Vagina (tissue), 2 donors: ENCODE data around the gene NAV2.

ENCODE experiments used
- POLR2A ChIP-seq, 2 donors: fragments of 450-650 bp; IDR thresholded peaks; one replicate each; pipeline ENCODE4 v1.6.1; 2017; ENCODE audit warnings: antibody characterized with exemption in 2 of 2, mild to moderate bottlenecking in 2 of 2, moderate library complexity in 2 of 2
- TF ChIP-seq, protein P1 (sequence below), 3 experiments: fragments of 450-650 bp in 2 of 3; fragments of 200-600 bp in 1 of 3; sonication (generic) in 1 of 3; IDR thresholded peaks; one replicate each; pipeline ENCODE4 v1.5.1; 2017 to 2019; ENCODE audit warnings: antibody characterized with exemption in 3 of 3, mild to moderate bottlenecking in 2 of 3, moderate library complexity in 2 of 3

DNA sequence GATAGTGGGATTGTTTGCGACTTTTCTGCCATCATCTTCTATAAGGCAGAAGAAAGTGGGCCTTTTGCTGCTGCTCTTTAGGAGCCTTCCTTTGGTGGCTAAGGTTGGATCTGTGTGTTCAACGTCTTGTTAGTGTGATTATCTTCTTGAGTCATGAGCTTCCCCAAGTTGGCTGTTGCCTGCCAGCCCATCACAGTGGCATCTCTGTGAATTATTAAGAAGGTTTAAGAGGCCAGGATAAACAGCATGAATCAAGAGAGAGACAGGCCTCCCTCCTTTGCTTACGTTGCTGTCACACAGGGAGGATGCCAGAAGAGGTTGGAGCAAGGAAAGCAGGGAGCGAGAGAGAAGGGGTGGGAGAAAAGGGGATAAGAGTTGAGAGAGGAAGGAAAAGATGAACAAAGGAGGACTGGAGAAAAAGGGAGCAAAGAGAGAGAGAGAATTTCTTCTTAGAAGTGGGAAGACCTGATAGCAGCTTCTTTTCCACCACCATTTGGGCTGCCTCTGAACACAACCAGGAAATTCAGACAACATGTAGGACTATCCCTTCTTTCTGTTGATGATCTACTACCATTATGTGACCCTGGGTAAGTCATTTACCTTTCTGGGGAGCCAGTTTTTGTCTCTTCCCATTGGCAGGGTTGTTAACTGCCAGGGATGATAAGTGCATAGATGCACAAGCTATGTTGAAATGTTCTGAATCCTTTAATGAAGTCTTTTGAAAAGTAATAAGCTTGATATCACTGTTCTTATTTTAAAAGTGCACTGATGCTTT is 126.5 kb downstream of the NAV2 start:
- no peak for TF ChIP-seq POLR2A (IDR thresholded peaks at IDR 0.05)
- TF ChIP-seq, protein P1, sequence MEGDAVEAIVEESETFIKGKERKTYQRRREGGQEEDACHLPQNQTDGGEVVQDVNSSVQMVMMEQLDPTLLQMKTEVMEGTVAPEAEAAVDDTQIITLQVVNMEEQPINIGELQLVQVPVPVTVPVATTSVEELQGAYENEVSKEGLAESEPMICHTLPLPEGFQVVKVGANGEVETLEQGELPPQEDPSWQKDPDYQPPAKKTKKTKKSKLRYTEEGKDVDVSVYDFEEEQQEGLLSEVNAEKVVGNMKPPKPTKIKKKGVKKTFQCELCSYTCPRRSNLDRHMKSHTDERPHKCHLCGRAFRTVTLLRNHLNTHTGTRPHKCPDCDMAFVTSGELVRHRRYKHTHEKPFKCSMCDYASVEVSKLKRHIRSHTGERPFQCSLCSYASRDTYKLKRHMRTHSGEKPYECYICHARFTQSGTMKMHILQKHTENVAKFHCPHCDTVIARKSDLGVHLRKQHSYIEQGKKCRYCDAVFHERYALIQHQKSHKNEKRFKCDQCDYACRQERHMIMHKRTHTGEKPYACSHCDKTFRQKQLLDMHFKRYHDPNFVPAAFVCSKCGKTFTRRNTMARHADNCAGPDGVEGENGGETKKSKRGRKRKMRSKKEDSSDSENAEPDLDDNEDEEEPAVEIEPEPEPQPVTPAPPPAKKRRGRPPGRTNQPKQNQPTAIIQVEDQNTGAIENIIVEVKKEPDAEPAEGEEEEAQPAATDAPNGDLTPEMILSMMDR (IDR thresholded peaks at IDR 0.05) = no peak
